Skeletal muscle tissue (tissue), 4 donors: ENCODE measurements around the gene BHLHA9. TPM values are rescaled to one million over a fixed set of nuclear protein-coding genes. Genes with fewer than 3 reads are reported as not detected.

ENCODE experiments used
- H3K27ac ChIP-seq: one replicate; pipeline ENCODE4 v1.7.0; 2013; ENCODE audit warnings: mild to moderate bottlenecking, low read depth, low read length, inconsistent platforms
- H3K27me3 ChIP-seq, 3 donors: one replicate each; pipeline ENCODE4 v1.7.0; 2013; ENCODE audit warnings: low read length in 3 of 3; ENCODE audit not compliant: control insufficient read depth in 3 of 3, insufficient read depth in 3 of 3
- H3K36me3 ChIP-seq, 3 donors: one replicate each; pipeline ENCODE4 v1.7.0; 2013; ENCODE audit warnings: low read length in 3 of 3; ENCODE audit not compliant: control insufficient read depth in 3 of 3, insufficient read depth in 3 of 3
- H3K4me1 ChIP-seq, 3 donors: one replicate each; pipeline ENCODE4 v1.7.0; 2013; ENCODE audit warnings: low read length in 3 of 3, mild to moderate bottlenecking in 3 of 3; ENCODE audit not compliant: control insufficient read depth in 3 of 3, insufficient read depth in 3 of 3
- H3K4me3 ChIP-seq, 3 donors: one replicate each; pipeline ENCODE4 v1.7.0; 2013; ENCODE audit warnings: low read length in 3 of 3
- H3K9ac ChIP-seq, 3 donors: one replicate each; pipeline ENCODE4 v1.7.0; 2013; ENCODE audit warnings: low read length in 3 of 3, mild to moderate bottlenecking in 3 of 3, moderate library complexity in 2 of 3, low read depth in 1 of 3
- H3K9me3 ChIP-seq, 3 donors: one replicate each; pipeline ENCODE4 v1.7.0; 2013; ENCODE audit warnings: low read length in 3 of 3; ENCODE audit not compliant: control insufficient read depth in 3 of 3
- total RNA-seq: library from RNA; depleted of rRNA; stranded (reverse); fragments of >200 nt; gene quantifications from one replicate; pipeline ENCODE4 v1.2.3, GENCODE V29; 2014
- donor health status: Osteomylitis.

Gene BHLHA9
- not detected for total RNA-seq

DNA sequence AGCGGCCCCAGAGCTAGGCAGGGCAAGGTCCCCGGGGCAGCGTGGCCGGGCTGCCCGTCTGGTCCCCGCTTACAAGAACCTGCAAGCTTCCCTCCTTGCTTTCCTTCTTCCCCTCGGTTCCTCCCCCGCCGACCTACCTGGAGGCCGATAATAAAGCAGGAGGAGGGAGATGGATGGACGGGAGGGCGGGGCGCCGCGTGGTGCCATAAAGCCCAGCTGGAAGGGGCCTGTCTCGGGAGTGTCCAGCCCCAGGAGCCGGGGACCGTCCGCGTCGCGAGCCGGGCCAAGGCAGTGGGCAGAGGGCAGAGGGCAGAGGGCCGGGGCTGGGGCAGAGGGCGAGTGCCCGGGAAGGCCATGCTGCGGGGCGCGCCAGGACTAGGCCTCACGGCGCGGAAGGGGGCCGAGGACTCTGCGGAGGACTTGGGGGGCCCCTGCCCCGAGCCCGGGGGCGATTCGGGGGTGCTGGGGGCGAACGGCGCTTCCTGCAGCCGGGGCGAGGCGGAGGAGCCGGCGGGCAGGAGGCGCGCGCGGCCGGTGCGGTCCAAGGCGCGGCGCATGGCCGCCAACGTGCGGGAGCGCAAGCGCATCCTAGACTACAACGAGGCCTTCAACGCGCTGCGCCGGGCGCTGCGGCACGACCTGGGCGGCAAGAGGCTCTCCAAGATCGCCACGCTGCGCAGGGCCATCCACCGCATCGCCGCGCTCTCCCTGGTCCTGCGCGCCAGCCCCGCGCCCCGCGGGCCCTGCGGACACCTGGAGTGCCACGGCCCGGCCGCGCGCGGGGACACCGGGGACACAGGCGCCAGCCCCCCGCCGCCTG, at the start of gene BHLHA9:
Gene BHLHA9 (plus strand): TSS at position 235 of the 820 bp plus-strand sequence. CDS start 120 bp downstream, at position 355.
- H3K27ac ChIP-seq, result no peak within 1 kb of the TSS
- H3K36me3 ChIP-seq, result no peaks in the 10 kb centered on the region
- no peak within 1 kb of the TSS for H3K9ac ChIP-seq
- no peak within 1 kb of the TSS for H3K4me3 ChIP-seq
- peaks cover 0 to 9% (median 9%) of the 10 kb centered on the region in 3 donors for H3K4me1 ChIP-seq
- no peaks in the 10 kb centered on the region for H3K9me3 ChIP-seq
- H3K27me3 ChIP-seq, result peaks cover 13 to 28% (median 25%) of the 10 kb centered on the region in 3 donors

DNA sequence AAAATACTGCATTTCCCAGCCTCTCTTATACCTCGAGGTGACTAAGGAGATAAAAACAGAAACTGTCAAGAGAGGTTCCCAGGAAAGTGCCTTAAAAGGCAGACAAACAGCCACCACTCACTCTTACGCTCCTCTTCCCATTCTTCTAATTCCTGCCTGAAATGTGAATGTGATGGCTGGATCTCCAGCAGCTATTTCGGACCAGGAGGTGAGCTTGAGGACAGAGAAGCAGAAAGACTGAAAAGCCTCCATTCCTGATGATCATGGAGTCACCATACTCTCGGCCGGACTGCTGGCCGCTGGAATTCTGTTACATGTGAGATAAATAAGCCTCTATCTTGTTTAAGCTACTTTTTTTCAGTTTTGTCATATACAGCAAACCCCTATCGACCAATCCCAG, 49.0 kb upstream of the BHLHA9 start:
- Histone ChIP-seq H3K4me1 (no peaks in the 10 kb centered on the region), H3K36me3 (no peaks in the 10 kb centered on the region), H3K27me3 (peaks cover 16 to 31% (median 29%) of the 10 kb centered on the region in 3 donors), H3K27ac (no peak overlapping the region), H3K9me3 (no peaks in the 10 kb centered on the region), H3K9ac (no peak overlapping the region), H3K4me3 (no peak overlapping the region)

DNA sequence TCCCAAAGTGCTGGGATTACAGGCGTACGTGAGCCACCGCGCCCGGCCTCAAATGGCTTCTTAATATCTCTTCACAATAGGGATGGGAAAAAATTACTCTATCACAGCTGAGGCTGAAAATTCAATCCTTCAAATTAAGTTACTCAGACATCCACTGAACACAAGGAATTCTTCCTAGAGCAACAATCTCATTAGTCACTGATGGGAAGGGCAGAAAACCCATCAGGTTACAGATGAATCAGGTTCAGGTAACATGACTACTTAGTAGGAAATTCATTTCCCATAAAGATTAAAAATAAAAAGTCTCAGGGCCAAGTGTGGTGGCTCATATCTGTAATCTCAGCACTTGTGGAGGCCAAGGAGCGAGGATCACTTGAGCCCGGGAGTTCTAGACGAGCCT, 47.9 kb upstream of the BHLHA9 start:
- H3K4me1 ChIP-seq, result no peaks in the 10 kb centered on the region

DNA sequence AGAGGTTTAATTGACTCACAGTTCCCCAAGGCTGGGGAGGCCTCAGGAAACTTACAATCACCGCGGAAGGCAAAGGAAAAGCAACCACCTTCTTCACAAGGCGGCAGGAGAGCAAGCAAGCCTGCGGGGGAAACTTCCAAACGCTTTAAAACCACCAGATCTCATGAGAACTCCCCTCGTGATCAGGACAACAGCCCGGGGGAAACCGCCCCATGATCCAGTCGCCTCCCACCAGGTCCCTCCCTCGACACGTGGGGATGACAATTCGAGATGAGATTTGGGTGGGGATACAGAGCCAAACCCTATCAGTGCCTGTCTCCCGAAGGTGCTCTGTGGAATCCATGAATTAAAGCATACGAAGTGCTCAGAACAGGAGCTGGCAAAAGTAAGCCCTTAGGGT, 46.6 kb upstream of the BHLHA9 start:
- H3K9ac ChIP-seq, result no peak overlapping the region
- no peak overlapping the region for H3K27ac ChIP-seq
- H3K4me1 ChIP-seq, result peaks cover 0 to 4% (median 0%) of the 10 kb centered on the region in 3 donors
- H3K9me3 ChIP-seq, result no peaks in the 10 kb centered on the region
- H3K36me3 ChIP-seq, result no peaks in the 10 kb centered on the region
- H3K27me3 ChIP-seq, result peaks cover 24 to 37% (median 28%) of the 10 kb centered on the region in 3 donors
- H3K4me3 ChIP-seq, result no peak overlapping the region

More for the DNA sequence above, 47.9 kb upstream of the BHLHA9 start:
- Histone ChIP-seq H3K36me3 (no peaks in the 10 kb centered on the region), H3K4me3 (no peak overlapping the region), H3K9me3 (no peaks in the 10 kb centered on the region), H3K9ac (no peak overlapping the region), H3K27ac (no peak overlapping the region), H3K27me3 (peaks cover 19 to 30% (median 28%) of the 10 kb centered on the region in 3 donors)

DNA sequence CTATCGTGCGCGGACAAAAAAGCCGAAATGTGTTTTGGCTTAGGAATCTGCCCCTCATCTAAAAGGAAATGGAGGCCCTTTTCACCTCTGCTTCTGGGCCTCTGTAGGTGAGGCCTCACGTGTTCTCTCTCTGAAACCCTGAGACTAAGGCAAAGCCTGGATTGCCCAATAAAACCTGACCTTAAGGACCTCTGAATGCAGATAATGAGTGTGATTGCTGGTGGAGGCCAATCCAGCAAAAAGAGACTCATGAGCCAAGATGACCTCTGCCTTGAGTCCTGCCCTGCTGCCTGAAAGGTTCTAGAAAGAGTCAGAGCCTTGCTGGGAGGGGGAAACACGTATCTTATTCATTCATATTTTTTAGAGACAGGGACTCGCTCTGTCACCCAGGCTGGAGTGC, 45.9 kb upstream of the BHLHA9 start:
- Histone ChIP-seq H3K27me3 (peaks cover 28 to 42% (median 28%) of the 10 kb centered on the region in 3 donors), H3K4me1 (peaks cover 0 to 4% (median 0%) of the 10 kb centered on the region in 3 donors), H3K4me3 (no peak overlapping the region), H3K36me3 (no peaks in the 10 kb centered on the region), H3K9me3 (no peaks in the 10 kb centered on the region), H3K9ac (no peak overlapping the region), H3K27ac (no peak overlapping the region)

DNA sequence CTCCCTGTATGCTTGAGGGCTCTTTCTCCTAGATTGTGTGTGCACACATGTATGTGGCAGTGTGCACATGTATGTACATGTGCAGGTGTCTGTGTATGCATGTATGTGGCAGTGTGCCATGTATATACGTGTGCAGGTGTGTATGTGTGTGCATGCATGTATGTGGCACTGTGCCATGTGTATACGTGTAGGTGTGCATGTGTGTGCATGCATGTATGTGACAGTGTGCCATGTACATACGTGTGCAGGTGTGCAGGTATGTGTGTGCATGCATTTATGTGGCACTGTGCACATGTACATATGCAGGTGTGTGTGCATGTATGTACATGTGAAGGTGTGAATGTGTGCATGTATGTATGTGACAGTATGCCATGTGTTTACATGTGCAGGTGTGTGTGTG, 43.9 kb upstream of the BHLHA9 start:
- peaks cover 4 to 7% (median 6%) of the 10 kb centered on the region in 3 donors for H3K4me1 ChIP-seq
- no peak overlapping the region for H3K27ac ChIP-seq
- H3K9me3 ChIP-seq, result no peaks in the 10 kb centered on the region
- H3K9ac ChIP-seq, result no peak overlapping the region
- peaks cover 30 to 46% (median 32%) of the 10 kb centered on the region in 3 donors for H3K27me3 ChIP-seq
- no peak overlapping the region for H3K4me3 ChIP-seq
- no peaks in the 10 kb centered on the region for H3K36me3 ChIP-seq

DNA sequence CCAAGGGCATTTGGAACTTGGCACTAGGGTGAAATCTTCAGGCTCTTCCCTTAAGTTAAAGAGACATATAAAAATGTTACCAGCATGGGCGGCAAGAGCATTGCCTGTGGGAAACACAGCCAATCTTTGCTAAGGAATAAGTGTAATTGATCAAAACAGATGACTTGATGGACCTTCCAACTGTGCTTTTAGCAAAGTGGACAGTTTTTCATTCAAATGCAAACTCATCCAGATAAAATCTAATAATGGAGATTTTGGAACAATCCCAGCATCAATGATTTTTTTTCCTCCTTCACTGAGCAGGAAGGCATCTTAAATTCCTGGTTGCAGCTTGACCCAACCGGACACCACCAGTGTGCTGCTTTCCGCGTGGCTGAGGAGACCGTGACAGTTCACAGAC, 42.9 kb upstream of the BHLHA9 start:
- Histone ChIP-seq H3K4me1 (peaks cover 4 to 8% (median 7%) of the 10 kb centered on the region in 3 donors), H3K27me3 (peaks cover 34 to 52% (median 38%) of the 10 kb centered on the region in 3 donors), H3K36me3 (no peaks in the 10 kb centered on the region), H3K9ac (no peak overlapping the region), H3K4me3 (no peak overlapping the region), H3K9me3 (no peaks in the 10 kb centered on the region), H3K27ac (no peak overlapping the region)

DNA sequence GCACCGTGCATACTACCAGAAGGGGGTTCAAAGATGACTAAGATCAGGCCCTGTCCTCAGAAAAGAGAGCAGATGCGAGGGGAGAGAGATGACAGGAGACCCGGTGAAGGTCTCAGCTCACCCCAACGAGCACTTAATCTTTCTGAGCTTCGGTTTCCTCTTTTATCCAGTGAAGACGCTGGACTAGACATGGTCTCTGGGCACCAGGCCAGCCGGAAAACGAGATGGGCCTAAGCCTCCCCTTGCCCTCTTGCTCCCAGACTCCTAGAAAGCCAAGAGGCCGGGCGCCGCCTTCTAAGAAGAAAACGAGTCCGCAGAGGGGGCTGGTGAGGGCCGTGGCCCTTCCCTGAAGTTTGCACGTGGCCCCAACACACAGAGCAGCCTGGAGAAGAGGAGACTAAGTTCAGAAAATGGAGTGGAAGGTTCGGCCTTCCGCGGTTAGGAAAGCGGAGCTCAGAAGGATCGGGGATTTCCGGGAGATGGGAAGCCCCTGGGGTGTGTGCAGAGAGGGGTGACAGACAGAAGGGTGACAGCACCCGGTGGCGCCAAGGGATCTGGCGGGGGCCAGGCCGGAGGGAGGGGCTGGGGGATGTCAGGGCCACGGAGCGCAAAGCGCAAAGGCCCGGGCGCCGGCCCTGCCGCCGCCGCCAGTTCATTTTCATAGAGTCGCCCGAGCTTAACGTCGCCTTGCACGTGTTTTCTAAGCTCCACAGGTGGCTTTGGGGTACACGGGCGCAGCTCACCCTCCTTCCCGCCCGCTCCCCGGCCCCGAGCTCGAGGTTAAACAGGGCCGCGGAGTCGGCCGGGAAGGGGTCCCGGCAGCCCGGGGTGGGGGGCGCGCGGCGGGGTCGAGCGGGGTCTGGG, 42.1 kb upstream of the BHLHA9 start:
- Histone ChIP-seq H3K27ac (no peak overlapping the region), H3K9me3 (no peaks in the 10 kb centered on the region), H3K4me3 (peak overlapping the region in 2 of 3 donors; percentile 12 to 45), H3K36me3 (no peaks in the 10 kb centered on the region), H3K4me1 (peaks cover 4 to 8% (median 7%) of the 10 kb centered on the region in 3 donors), H3K27me3 (peaks cover 37 to 55% (median 42%) of the 10 kb centered on the region in 3 donors), H3K9ac (peak overlapping the region in 2 of 3 donors; percentile 6 to 16)

DNA sequence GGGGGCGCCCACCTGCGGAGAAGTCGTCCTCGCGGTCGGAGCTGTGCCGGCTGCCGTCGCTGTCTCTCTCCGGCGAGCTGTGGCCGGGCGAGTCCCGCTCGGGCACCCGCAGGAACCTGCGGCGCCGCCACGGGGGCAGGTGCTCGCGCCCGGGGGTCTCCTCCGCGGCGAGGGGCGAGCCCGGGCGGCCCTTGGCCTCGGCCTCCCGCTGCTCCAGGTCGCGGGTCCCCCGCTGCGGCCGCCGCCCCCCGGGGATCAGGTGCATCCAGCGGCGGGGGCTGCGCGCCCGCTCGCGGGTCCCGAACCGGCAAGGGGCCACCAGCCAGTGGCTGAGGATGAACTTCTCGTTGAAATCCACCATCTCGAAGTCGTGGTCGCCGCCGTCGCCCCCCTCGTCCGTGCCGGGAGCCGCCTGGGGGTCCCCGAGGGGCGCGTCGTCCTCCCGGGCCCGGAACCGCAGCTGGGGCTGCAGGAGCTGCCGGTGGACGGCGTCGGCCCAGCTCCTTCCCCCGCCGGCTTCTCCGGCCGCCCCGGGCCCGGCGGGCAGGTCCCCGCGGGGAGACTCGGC, 41.4 kb upstream of the BHLHA9 start:
- Histone ChIP-seq H3K9ac (no peak overlapping the region), H3K36me3 (no peaks in the 10 kb centered on the region), H3K4me3 (peak overlapping the region in 1 of 3 donors; percentile 51), H3K9me3 (no peaks in the 10 kb centered on the region), H3K4me1 (peaks cover 4 to 8% (median 7%) of the 10 kb centered on the region in 3 donors), H3K27ac (no peak overlapping the region), H3K27me3 (peaks cover 37 to 55% (median 38%) of the 10 kb centered on the region in 3 donors)
